HEK293T (cell line): ENCODE results near the gene SDHC.
"Not testable (repeated sequence)": the region's sequence is repeated elsewhere in the genome, so short reads cannot be mapped to it uniquely, and the experiment has no call there.

Experiments
- CTCF ChIA-PET: fragments of 350-600 bp; formaldehyde crosslinking; extraction: SDS; loops from one replicate; lab custom pipeline; 2021; ENCODE audit warnings: antibody characterized with exemption, inconsistent platforms; lab: Yijun Ruan, JAX
- POLR2A ChIA-PET: fragments of 350-600 bp; formaldehyde crosslinking; extraction: SDS; loops from one replicate; lab custom pipeline; 2020; ENCODE audit warnings: antibody characterized with exemption, inconsistent platforms; lab: Yijun Ruan, JAX
- DNase-seq: peaks from one replicate; pipeline ENCODE4 v3.0.0; 2012; ENCODE audit warnings: mixed read lengths; ENCODE audit errors: extremely low spot score
- ARNT ChIP-seq: fragments of 450-650 bp; IDR thresholded peaks from 2 replicates; pipeline ENCODE4 v1.6.1; 2017; ENCODE audit warnings: mild to moderate bottlenecking
- BHLHE40 ChIP-seq: fragments of 450-650 bp; IDR thresholded peaks from 2 replicates; pipeline ENCODE4 v1.6.1; 2016; ENCODE audit warnings: mild to moderate bottlenecking, moderate library complexity, borderline replicate concordance
- CTBP1 ChIP-seq: fragments of 450-650 bp; IDR thresholded peaks from 2 replicates; pipeline ENCODE4 v1.6.1; 2016; ENCODE audit warnings: borderline replicate concordance
- ELF4 ChIP-seq: fragments of 450-650 bp; IDR thresholded peaks from 2 replicates; pipeline ENCODE4 v1.6.1; 2017; ENCODE audit warnings: antibody characterized with exemption
- FOXA1 ChIP-seq: fragments of 450-650 bp; IDR thresholded peaks from 2 replicates; pipeline ENCODE4 v1.6.1; 2016; ENCODE audit warnings: mild to moderate bottlenecking
- FOXK2 ChIP-seq: fragments of 450-650 bp; IDR thresholded peaks from 2 replicates; pipeline ENCODE4 v1.6.1; 2016; ENCODE audit warnings: mild to moderate bottlenecking
- FOXM1 ChIP-seq: fragments of 450-650 bp; IDR thresholded peaks from 2 replicates; pipeline ENCODE4 v1.6.1; 2017; ENCODE audit warnings: mild to moderate bottlenecking, borderline replicate concordance
- HDGF ChIP-seq: fragments of 450-650 bp; IDR thresholded peaks from 2 replicates; pipeline ENCODE4 v1.6.1; 2017; ENCODE audit warnings: antibody characterized with exemption, borderline replicate concordance
- L3MBTL2 ChIP-seq: fragments of 450-650 bp; conservative IDR thresholded peaks from 2 replicates; pipeline ENCODE4 v1.6.1; 2016; ENCODE audit warnings: mild to moderate bottlenecking
- LEF1 ChIP-seq: fragments of 450-650 bp; IDR thresholded peaks from 2 replicates; pipeline ENCODE4 v1.6.1; 2017; ENCODE audit warnings: mild to moderate bottlenecking, borderline replicate concordance
- NFRKB ChIP-seq: fragments of 450-650 bp; IDR thresholded peaks from 2 replicates; pipeline ENCODE4 v1.6.1; 2016; ENCODE audit warnings: mild to moderate bottlenecking, moderate library complexity
- SP1 ChIP-seq: fragments of 450-650 bp; IDR thresholded peaks from 2 replicates; pipeline ENCODE4 v1.6.1; 2017
- SUZ12 ChIP-seq: fragments of 450-650 bp; IDR thresholded peaks from 2 replicates; pipeline ENCODE4 v1.6.1; 2016; ENCODE audit warnings: mild to moderate bottlenecking
- TARDBP ChIP-seq: fragments of 450-650 bp; IDR thresholded peaks from 2 replicates; pipeline ENCODE4 v1.6.1; 2016
- ZNF384 ChIP-seq: fragments of 450-650 bp; IDR thresholded peaks from 2 replicates; pipeline ENCODE4 v1.6.1; 2016
- TF ChIP-seq, protein P1 (sequence below): fragments of 450-650 bp; IDR thresholded peaks from 2 replicates; pipeline ENCODE4 v1.6.1; 2016

SDHC gene

DNA sequence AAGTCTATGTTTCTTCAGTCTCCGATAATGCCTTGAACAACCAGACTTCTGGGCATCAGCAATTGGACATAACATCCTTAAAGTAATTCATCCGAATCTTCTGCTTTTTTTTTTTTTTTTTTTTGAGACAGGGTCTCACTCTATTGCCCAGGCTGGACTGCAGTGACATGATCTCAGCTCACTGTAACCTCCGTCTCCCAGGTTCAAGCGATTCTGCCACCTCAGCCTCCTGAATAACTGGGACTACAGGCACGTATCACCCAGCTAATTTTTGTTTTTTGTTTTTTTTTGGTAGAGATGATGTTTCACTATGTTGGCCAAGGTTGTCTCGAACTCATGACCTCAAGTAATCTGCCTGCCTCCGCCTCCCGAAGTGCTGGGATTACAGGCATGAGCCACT is 77.4 kb downstream of the SDHC start:
- TF ChIP-seq NFRKB (no peak), FOXA1 (no peak), ZNF384 (0 out of 2 replicates have a peak, but pooled peaks have one; percentile 36), BHLHE40 (no peak)
- ChIA-PET CTCF (interaction anchor here (1.8 kb wide), 1 partner anchor 10 kb away, joined by 4 read pairs; no protein-coding TSS in a partner anchor), POLR2A (no interaction called here)
- DNase-seq, result no peak

GRCh38 chr1:161393151-161393550 is 79.0 kb downstream of the SDHC start:
- TF ChIP-seq HDGF, result no peak
- no peak for TF ChIP-seq FOXA1
- no peak for TF ChIP-seq LEF1
- no peak for TF ChIP-seq FOXK2
- TF ChIP-seq FOXM1, result no peak
- CTCF ChIA-PET, result no interaction called here
- POLR2A ChIA-PET, result no interaction called here
- no peak for DNase-seq

DNA sequence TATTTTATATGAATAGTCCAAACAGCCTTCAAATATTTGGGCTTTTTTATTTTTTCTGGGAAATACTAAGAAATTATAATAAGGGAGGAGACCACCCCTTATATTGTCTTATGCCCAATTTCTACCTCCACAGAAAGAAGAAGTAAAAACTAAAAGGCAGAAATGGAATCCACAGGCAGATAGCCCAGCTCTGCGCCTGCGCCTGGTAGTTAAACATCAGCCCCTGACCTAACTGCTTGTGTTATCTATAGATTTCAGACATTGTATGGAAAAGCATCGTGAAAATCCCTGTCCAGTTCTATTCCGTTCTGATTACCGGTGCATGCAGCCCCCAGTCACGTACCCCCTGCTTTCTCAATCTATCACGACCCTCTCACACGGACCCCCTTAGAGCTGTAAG is 82.9 kb downstream of the SDHC start:
- not testable (repeated sequence) for DNase-seq
- POLR2A ChIA-PET, result interaction anchor here (1.4 kb wide), 1 partner anchor 171 kb away, joined by 3 read pairs; the partner anchor contains the start of gene TOMM40L
- CTCF ChIA-PET, result interaction anchor here (0.6 kb wide), 1 partner anchor 33 kb away, joined by 7 read pairs; no protein-coding TSS in a partner anchor

DNA sequence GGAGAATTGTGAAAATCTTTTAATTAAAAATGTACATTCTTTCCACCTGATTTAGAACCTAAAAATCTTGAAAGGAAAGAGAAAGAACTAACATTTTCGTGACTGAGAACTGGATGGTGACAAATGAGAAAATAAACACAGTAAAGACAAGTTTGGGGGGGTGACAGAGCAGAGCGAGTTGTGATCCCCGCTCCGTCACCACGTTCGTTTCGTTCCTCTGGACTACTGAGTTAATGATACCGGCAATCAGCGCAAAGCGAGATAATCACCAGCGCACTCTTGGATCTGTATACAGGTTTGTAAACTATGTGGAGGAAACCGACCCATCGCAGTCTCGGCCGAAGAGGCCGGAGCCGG is 84.7 kb downstream of the SDHC start:
- no peak for DNase-seq
- POLR2A ChIA-PET, result no interaction called here
- CTCF ChIA-PET, result no interaction called here
- no peak for TF ChIP-seq NFRKB
- peak; percentile 21; the same call in 1 of the 2 replicates for TF ChIP-seq L3MBTL2

- peak; percentile 86 for DNase-seq
- TF ChIP-seq ZNF384, result no peak
- TF ChIP-seq, protein P1, sequence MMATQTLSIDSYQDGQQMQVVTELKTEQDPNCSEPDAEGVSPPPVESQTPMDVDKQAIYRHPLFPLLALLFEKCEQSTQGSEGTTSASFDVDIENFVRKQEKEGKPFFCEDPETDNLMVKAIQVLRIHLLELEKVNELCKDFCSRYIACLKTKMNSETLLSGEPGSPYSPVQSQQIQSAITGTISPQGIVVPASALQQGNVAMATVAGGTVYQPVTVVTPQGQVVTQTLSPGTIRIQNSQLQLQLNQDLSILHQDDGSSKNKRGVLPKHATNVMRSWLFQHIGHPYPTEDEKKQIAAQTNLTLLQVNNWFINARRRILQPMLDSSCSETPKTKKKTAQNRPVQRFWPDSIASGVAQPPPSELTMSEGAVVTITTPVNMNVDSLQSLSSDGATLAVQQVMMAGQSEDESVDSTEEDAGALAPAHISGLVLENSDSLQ, result peak; percentile 27; the same call in 1 of the 2 replicates
- TF ChIP-seq TARDBP, result peak; percentile 84
- TF ChIP-seq LEF1, result peak; percentile 86
- peak; percentile 25; the same call in 1 of the 2 replicates for TF ChIP-seq CTBP1
- TF ChIP-seq ELF4, result peak; percentile 63
- peak; percentile 42; the same call in 1 of the 2 replicates for TF ChIP-seq ARNT
- TF ChIP-seq SP1, result no peak
- ChIA-PET POLR2A (interaction anchor here (0.7 to 2.0 kb wide), 5 partner anchors 10 to 180 kb away, joined by 3 to 13 read pairs (median 5); partner anchors contain the start of gene TOMM40L), CTCF (no interaction called here)
Observed at GRCh38 chr1:161399257-161399998, 85.2 kb downstream of the SDHC start.

- CTCF ChIA-PET, result no interaction called here
- POLR2A ChIA-PET, result no interaction called here
- no peak for TF ChIP-seq ARNT
- TF ChIP-seq TARDBP, result no peak
- TF ChIP-seq CTBP1, result no peak
- TF ChIP-seq ELF4, result no peak
- TF ChIP-seq NFRKB, result no peak
- no peak for TF ChIP-seq FOXK2
- TF ChIP-seq FOXM1, result no peak
- TF ChIP-seq HDGF, result no peak
- TF ChIP-seq SUZ12, result no peak
- no peak for TF ChIP-seq FOXA1
- TF ChIP-seq, protein P1, result no peak
- no peak for TF ChIP-seq ZNF384
- TF ChIP-seq LEF1, result no peak
- TF ChIP-seq L3MBTL2, result no peak
- no peak for DNase-seq
Observed at GRCh38 chr1:161402446-161402845, 88.3 kb downstream of the SDHC start.

DNA sequence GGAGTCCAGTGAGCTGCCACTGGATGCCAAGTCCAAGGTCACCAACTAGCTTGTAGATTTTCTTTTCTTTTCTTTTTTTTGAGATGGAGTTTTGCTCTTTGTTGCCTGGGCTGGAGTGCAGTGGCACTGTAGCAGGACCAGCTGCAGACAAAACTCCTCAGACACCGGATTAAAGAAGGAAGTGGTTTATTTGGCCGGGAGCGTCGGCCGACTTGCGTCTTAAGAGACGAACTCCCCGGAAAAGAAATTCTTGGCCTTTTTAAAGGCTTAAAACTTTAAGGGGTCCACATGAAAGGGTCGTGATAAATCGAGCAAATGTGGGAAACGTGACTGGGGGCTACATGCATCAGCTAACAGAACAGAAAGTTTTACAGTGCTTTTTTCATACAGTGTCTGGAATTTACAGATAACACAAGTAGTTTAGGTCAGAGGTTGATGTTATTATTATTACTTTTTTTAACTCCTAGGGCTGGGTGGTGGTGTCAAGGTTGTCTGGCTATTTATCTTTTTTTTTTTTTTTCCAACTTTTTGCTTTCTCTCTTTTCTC is 89.9 kb downstream of the SDHC start:
- ChIA-PET CTCF (no interaction called here), POLR2A (no interaction called here)
- no peak for DNase-seq
- TF ChIP-seq CTBP1 (no peak), HDGF (no peak), BHLHE40 (no peak), ELF4 (no peak), LEF1 (no peak), L3MBTL2 (no peak), ARNT (no peak), SUZ12 (no peak), TARDBP (no peak)
- TF ChIP-seq, protein P1, result no peak

- POLR2A ChIA-PET, DNase-seq: not testable (repeated sequence)
- CTCF ChIA-PET, result interaction anchor here (0.6 kb wide), 1 partner anchor 334 kb away, joined by 4 read pairs; no protein-coding TSS in a partner anchor
Observed at GRCh38 chr1:161406551-161406950, 92.4 kb downstream of the SDHC start.
